Keratinocyte (primary cell): ENCODE measurements around the gene ADAM22. TPM values are rescaled to one million over a fixed set of nuclear protein-coding genes. Genes with fewer than 3 reads are reported as not detected.

Experiments used
- DNase-seq: peaks from one replicate; pipeline ENCODE4 v3.0.0-alpha.2; 2011; ENCODE audit warnings: low read depth, missing footprints, low spot score
- FAIRE-seq: peaks from 2 replicates; lab custom pipeline; 2011; peaks lifted over from hg19 to GRCh38; lab: Jason Lieb, UNC
- H2AFZ ChIP-seq: 2 replicates; pipeline ENCODE4 v1.6.0; 2012; ENCODE audit warnings: low read length, control low read depth, inconsistent platforms; ENCODE audit not compliant: control insufficient read depth
- H3K27ac ChIP-seq: 2 replicates; pipeline ENCODE4 v1.5.1; 2011; ENCODE audit warnings: low read length; ENCODE audit not compliant: control insufficient read depth, insufficient read depth
- H3K27me3 ChIP-seq: 3 replicates; pipeline ENCODE4 v1.6.0; 2011; ENCODE audit warnings: low read length; ENCODE audit not compliant: control insufficient read depth, insufficient read depth; ENCODE audit errors: extremely low read depth
- H3K36me3 ChIP-seq, 2 experiments: 2 replicates in 1 of 2; 3 replicates in 1 of 2; pipeline ENCODE4 v1.5.1; 2011; ENCODE audit warnings: low read length in 2 of 2, mild to moderate bottlenecking in 1 of 2; ENCODE audit not compliant: control insufficient read depth in 2 of 2, insufficient read depth in 2 of 2; ENCODE audit errors: extremely low read depth in 1 of 2
- H3K4me1 ChIP-seq: 3 replicates; pipeline ENCODE4 v1.5.1; 2011; ENCODE audit warnings: low read length; ENCODE audit not compliant: control insufficient read depth, insufficient read depth; ENCODE audit errors: extremely low read depth
- H3K4me2 ChIP-seq: 3 replicates; pipeline ENCODE4 v1.6.0; 2011; ENCODE audit warnings: low read depth, low read length; ENCODE audit not compliant: control insufficient read depth, insufficient read depth; ENCODE audit errors: extremely low read depth
- H3K4me3 ChIP-seq, 3 experiments: fragments of 200-600 bp in 1 of 3; sonication (generic) in 1 of 3; 2 replicates in 2 of 3; 3 replicates in 1 of 3; pipeline ENCODE4 v1.5.1; 2011 to 2016; ENCODE audit warnings: low read length in 3 of 3, mild to moderate bottlenecking in 3 of 3, control low read depth in 2 of 3, inconsistent platforms in 1 of 3, low read depth in 1 of 3, mixed read lengths in 1 of 3, mixed run types in 1 of 3, moderate library complexity in 1 of 3; ENCODE audit not compliant: control insufficient read depth in 2 of 3, insufficient read depth in 2 of 3; ENCODE audit errors: extremely low read depth in 1 of 3
- H3K79me2 ChIP-seq: 2 replicates; pipeline ENCODE4 v1.6.0; 2012; ENCODE audit warnings: low read length; ENCODE audit not compliant: control insufficient read depth, insufficient read depth
- H3K9ac ChIP-seq: 3 replicates; pipeline ENCODE4 v1.6.0; 2011; ENCODE audit warnings: low read length; ENCODE audit not compliant: control insufficient read depth, insufficient read depth; ENCODE audit errors: extremely low read depth
- H3K9me1 ChIP-seq: 3 replicates; pipeline ENCODE4 v1.6.0; 2011; ENCODE audit warnings: low read length; ENCODE audit not compliant: control insufficient read depth, insufficient read depth; ENCODE audit errors: extremely low read depth
- H3K9me3 ChIP-seq: 2 replicates; pipeline ENCODE4 v1.5.1; 2012; ENCODE audit warnings: low read depth, low read length; ENCODE audit not compliant: control insufficient read depth
- H4K20me1 ChIP-seq: 3 replicates; pipeline ENCODE4 v1.6.0; 2011; ENCODE audit warnings: low read length; ENCODE audit not compliant: control insufficient read depth, insufficient read depth; ENCODE audit errors: extremely low read depth
- CTCF ChIP-seq, 3 experiments: IDR thresholded peaks in 1 of 3; conservative IDR thresholded peaks in 1 of 3; optimal IDR thresholded peaks in 1 of 3; 2 replicates in 2 of 3; 3 replicates in 1 of 3; pipeline versions ENCODE3 to v1.5.1; 2011; ENCODE audit warnings: low read length in 3 of 3, mild to moderate bottlenecking in 3 of 3, moderate library complexity in 2 of 3, control low read depth in 1 of 3, inconsistent platforms in 1 of 3; ENCODE audit not compliant: insufficient read depth in 2 of 3; ENCODE audit errors: extremely low read depth in 1 of 3
- EZH2 ChIP-seq: IDR thresholded peaks from one replicate; pipeline ENCODE4 v1.6.1; 2012; ENCODE audit warnings: inconsistent platforms, mild to moderate bottlenecking, low read length, moderate library complexity
- dilution Hi-C: fragments of 300-500 bp; cut with MboI; formaldehyde crosslinking; loops from one replicate; pipeline ENCODE4 v1.7.0; 2020; ENCODE audit warnings: low sequenced_read_pairs; ENCODE audit not compliant: extremely low pct_ligation_motif_present
- polyA plus RNA-seq, 5 experiments: library from polyadenylated mRNA; depleted of rRNA in 3 of 5; stranded (reverse) in 3 of 5; stranded (forward) in 1 of 5; unstranded in 1 of 5; fragments of >200 nt; gene quantifications; 1 replicate in 1 of 5; 2 replicates in 3 of 5; 3 replicates in 1 of 5; pipeline versions ENCODE4 v1.2.1 to v1.2.3, GENCODE V29; 2011 to 2012; ENCODE audit warnings: missing spikeins in 2 of 5, low read depth in 1 of 5, low replicate concordance in 1 of 5

The ADAM22 gene
- polyA plus RNA-seq, 1 donor (not counting 4 experiments of a cell fraction or from before 2014, with no cell fraction given) = 0.07 TPM

- no peaks in the 10 kb centered on the region for H3K27me3 ChIP-seq
- H3K36me3 ChIP-seq = no peaks in the 10 kb centered on the region
- H4K20me1 ChIP-seq = no peaks in the 10 kb centered on the region
- H2AFZ ChIP-seq = no peak overlapping the region
- DNase-seq (no peak), FAIRE-seq (no peak)
- H3K9ac ChIP-seq = no peak overlapping the region
- TF ChIP-seq CTCF (optimal IDR thresholded peaks at IDR 0.05 in 1 of 3, IDR thresholded peaks at IDR 0.05 in 1 of 3, conservative IDR thresholded peaks at IDR 0.05 in 1 of 3; ENCODE audit: extremely low read depth in 1 of 3, insufficient read depth in 2 of 3, low read length in 3 of 3) (no peak), EZH2 (no peak)
- H3K4me3 ChIP-seq = no peak overlapping the region
- H3K9me1 ChIP-seq = no peaks in the 10 kb centered on the region
- no peak overlapping the region for H3K4me2 ChIP-seq
- H3K9me3 ChIP-seq = no peaks in the 10 kb centered on the region
- no peaks in the 10 kb centered on the region for H3K79me2 ChIP-seq
- dilution Hi-C loops = no loop called here
- no peaks in the 10 kb centered on the region for H3K4me1 ChIP-seq
- no peak overlapping the region for H3K27ac ChIP-seq
Measured at GRCh38 chr7:88027724-88028123, 93.7 kb downstream of the ADAM22 start.

- no peak overlapping the region for H3K4me2 ChIP-seq
- H4K20me1 ChIP-seq = no peaks in the 10 kb centered on the region
- no peak overlapping the region for H2AFZ ChIP-seq
- no peak overlapping the region for H3K9ac ChIP-seq
- no peaks in the 10 kb centered on the region for H3K27me3 ChIP-seq
- no peaks in the 10 kb centered on the region for H3K79me2 ChIP-seq
- H3K9me3 ChIP-seq = no peaks in the 10 kb centered on the region
- no peak overlapping the region for H3K27ac ChIP-seq
- no peaks in the 10 kb centered on the region for H3K9me1 ChIP-seq
- H3K4me3 ChIP-seq = no peak overlapping the region
- H3K36me3 ChIP-seq = no peaks in the 10 kb centered on the region
- DNase-seq (no peak), FAIRE-seq (no peak)
- dilution Hi-C loops = loop anchor here (5.0 kb wide), 1 partner anchor 33 kb away; no protein-coding TSS in a partner anchor
- H3K4me1 ChIP-seq = no peaks in the 10 kb centered on the region
- no peak for TF ChIP-seq CTCF (optimal IDR thresholded peaks at IDR 0.05 in 1 of 3, IDR thresholded peaks at IDR 0.05 in 1 of 3, conservative IDR thresholded peaks at IDR 0.05 in 1 of 3; ENCODE audit: extremely low read depth in 1 of 3, insufficient read depth in 2 of 3, low read length in 3 of 3)
- no peak for TF ChIP-seq EZH2
Measured at GRCh38 chr7:88034083-88034695, 100.1 kb downstream of the ADAM22 start.
